Peyer's patch (tissue), 4 donors: Measurements from ENCODE around the gene TBX5.

Source experiments
- POLR2A ChIP-seq, 2 donors: fragments of 450-650 bp; IDR thresholded peaks; one replicate each; pipeline ENCODE4 v1.5.1; 2017; ENCODE audit warnings: antibody characterized with exemption in 2 of 2, mild to moderate bottlenecking in 2 of 2, moderate library complexity in 2 of 2
- TF ChIP-seq, protein P1 (sequence below), 6 experiments: fragments of 450-650 bp in 4 of 6; fragments of 200-600 bp in 2 of 6; sonication (generic) in 1 of 6; IDR thresholded peaks; one replicate each; pipeline ENCODE4 v1.5.1; 2017 to 2019; ENCODE audit warnings: antibody characterized with exemption in 6 of 6, mild to moderate bottlenecking in 3 of 6, moderate library complexity in 1 of 6

GRCh38 chr12:114368685-114369452 lies 37.1 kb downstream of the TBX5 start:
- no peak for TF ChIP-seq POLR2A (IDR thresholded peaks at IDR 0.05)
- TF ChIP-seq, protein P1, sequence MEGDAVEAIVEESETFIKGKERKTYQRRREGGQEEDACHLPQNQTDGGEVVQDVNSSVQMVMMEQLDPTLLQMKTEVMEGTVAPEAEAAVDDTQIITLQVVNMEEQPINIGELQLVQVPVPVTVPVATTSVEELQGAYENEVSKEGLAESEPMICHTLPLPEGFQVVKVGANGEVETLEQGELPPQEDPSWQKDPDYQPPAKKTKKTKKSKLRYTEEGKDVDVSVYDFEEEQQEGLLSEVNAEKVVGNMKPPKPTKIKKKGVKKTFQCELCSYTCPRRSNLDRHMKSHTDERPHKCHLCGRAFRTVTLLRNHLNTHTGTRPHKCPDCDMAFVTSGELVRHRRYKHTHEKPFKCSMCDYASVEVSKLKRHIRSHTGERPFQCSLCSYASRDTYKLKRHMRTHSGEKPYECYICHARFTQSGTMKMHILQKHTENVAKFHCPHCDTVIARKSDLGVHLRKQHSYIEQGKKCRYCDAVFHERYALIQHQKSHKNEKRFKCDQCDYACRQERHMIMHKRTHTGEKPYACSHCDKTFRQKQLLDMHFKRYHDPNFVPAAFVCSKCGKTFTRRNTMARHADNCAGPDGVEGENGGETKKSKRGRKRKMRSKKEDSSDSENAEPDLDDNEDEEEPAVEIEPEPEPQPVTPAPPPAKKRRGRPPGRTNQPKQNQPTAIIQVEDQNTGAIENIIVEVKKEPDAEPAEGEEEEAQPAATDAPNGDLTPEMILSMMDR (IDR thresholded peaks at IDR 0.05) = no peak
